Measurements from ENCODE around the gene LRRC25.

Gene LRRC25

DNA sequence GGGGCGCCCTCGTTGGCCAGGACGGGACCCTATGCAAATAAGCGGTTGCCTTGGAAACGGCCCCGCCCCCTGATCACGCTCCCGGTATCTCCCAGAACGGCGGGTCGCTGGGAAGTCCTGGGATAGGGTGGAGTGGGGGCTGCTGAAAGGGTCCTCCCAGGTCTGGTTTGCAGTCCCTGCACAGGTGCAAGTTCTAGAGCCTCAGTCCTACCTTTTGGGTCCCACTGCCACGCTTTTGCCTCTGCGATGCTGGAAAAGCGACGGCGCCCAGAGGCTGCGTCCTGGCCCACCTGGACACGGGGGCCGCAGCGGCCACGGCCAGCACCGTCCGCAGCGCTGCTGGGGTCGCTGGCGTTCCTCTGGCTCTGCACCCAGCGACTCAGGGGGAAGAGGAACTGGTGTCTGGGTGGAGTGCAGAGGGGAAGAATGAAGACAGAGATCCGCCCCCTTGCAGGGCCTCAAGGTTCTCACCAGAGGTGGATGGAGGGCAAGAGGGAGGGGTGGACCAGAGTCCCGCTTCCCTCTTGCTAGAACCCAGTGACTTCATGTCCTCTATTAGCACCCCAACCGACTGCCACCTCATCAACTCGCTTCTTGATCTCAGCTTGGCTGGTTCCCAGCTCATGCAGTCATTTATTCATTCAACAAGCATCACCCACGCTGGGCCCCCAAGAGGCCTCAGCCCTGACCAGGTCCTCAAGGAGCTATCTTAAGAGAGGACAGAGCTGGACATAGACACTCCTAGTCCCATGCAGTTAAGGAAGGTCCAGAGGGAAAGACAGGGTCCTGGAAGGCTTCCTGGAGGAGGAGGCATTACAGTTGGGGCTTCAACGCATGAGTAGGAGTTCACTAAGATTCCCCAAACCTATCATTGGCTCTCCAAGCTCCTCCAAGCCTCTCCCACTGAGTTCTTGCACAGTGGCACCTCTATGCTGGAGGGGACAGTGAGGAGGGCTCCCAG lies at the start of gene LRRC25:
Gene LRRC25, minus strand, starts transcription at position 381 of the 961 bp plus-strand sequence. CDS start 659 bp downstream, outside the sequence.
- no peak for DNase-seq

GRCh38 chr19:18446811-18447359 lies 49.5 kb upstream of the LRRC25 start:
- no peak for DNase-seq

DNA sequence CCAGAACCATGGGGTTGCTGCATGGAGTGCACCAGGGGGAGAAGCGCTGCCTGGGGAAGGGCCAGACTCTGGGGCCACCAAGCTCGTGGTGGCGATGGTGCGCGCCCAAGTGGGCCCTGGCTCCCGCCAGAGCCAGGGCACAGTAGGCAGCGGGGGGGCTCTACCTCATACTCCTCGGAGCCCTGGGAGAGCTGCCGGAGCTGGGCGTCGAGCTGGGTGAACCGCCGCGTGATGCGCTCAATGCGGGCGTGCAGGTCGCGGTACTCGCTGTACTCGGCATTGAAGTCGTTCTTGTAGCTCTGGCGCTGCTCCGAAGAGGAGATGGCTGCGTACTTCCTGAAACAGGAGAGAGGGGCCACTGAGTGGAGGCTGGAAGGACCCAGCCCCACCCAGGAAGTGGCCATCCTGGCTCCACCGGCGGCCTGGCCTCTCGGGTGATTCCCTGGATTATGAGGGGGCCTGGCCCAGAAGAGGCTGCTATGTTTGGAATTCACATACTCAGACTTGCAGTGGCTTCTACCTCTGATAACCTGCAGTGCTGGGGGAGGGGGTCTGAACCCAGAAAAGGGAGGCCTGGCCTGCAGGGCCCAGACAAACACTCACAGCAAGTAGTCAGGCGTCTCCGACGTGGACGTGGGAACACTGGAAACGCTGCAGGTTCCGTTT lies 48.9 kb upstream of the LRRC25 start:
- no peak for DNase-seq

GRCh38 chr19:18445262-18445948 lies 48.0 kb upstream of the LRRC25 start:
- DNase-seq, result no peak

GRCh38 chr19:18444513-18444912 lies 47.1 kb upstream of the LRRC25 start:
- DNase-seq, result no peak

GRCh38 chr19:18443831-18444230 lies 46.4 kb upstream of the LRRC25 start:
- DNase-seq, result no peak

GRCh38 chr19:18443406-18443805 lies 46.0 kb upstream of the LRRC25 start:
- DNase-seq, result no peak

GRCh38 chr19:18442941-18443340 lies 45.5 kb upstream of the LRRC25 start:
- no peak for DNase-seq

GRCh38 chr19:18441804-18442788 lies 44.7 kb upstream of the LRRC25 start:
- DNase-seq, result no peak

DNA sequence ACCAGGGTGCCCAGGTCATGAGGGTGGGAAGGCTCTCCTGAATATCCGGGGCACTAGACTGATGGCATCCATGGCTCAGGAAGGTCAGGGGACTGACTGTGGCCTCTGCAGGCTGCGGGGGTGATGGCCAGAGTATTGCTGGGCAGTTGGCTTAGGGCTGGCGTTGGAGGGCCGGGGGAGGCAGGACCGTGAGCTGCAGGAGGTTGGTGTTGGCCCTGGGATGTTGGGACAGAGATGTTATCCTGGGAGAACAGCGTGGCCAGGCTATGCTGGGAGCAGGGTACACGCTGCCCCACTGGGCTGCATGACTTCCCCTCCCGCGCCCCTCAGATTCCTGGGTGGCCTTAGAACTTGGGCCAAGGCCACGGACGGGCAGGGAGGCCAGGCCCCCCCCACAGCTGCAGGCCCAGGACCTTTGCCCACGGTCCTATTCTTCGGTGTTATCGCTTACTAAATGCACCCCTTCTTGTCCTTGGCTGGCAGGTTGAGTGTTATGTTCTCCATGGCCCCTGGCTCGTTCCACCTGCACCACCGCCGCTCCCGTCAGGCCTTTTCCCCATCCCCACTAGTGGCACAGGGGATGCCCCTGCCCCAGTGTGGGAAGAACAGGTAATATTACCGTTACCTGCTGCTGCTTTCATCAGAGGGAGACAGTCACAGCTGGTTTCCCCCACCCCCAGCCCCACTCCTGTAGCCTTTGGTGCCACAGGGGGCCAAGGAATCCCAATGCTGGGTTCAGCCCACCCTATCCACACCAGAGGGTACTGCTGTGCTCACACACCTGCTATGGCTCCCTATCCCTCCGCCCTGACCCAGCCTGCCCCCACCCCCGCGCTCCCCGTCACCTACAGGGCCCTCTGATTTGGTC lies 43.7 kb upstream of the LRRC25 start:
- DNase-seq, result no peak

DNA sequence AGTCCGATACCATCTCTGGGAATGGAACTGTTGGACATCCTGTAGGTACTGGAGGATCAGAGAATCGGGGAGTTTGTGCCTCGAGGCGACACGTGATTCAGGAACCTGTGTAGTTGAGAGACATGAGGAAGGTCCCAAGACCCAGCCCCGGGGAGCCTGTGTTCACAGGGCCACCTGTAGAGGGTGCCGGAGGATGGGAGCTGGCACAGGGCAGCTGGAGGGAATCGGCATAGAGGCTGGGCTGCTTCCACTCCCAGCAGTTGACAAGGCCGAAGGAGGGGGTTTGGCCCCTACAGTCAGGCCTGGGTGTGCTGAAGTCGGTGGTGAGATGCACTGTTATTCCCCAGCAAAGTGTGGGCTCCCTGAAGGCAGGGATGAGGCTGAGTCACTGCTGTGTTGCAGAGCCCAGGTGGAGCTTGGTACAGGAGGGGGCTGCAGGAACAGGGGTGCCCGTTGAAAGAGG lies 43.0 kb upstream of the LRRC25 start:
- no peak for DNase-seq

DNA sequence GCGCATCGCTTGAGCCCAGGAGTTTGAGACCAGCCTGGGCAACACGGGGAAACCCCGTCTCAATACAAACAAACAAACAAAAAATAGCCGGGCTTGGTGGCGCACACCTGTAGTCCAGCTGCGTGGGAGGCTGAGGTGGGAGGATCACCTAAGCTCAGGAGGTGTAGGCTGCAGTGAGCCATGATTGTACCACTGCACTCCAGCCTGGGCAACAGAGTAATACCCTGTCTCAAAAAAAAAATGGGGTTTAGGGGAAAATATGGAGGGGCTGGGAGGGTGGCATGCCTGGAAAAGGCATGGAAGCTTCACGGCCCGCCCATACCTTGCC lies 42.5 kb upstream of the LRRC25 start:
- no peak for DNase-seq

DNA sequence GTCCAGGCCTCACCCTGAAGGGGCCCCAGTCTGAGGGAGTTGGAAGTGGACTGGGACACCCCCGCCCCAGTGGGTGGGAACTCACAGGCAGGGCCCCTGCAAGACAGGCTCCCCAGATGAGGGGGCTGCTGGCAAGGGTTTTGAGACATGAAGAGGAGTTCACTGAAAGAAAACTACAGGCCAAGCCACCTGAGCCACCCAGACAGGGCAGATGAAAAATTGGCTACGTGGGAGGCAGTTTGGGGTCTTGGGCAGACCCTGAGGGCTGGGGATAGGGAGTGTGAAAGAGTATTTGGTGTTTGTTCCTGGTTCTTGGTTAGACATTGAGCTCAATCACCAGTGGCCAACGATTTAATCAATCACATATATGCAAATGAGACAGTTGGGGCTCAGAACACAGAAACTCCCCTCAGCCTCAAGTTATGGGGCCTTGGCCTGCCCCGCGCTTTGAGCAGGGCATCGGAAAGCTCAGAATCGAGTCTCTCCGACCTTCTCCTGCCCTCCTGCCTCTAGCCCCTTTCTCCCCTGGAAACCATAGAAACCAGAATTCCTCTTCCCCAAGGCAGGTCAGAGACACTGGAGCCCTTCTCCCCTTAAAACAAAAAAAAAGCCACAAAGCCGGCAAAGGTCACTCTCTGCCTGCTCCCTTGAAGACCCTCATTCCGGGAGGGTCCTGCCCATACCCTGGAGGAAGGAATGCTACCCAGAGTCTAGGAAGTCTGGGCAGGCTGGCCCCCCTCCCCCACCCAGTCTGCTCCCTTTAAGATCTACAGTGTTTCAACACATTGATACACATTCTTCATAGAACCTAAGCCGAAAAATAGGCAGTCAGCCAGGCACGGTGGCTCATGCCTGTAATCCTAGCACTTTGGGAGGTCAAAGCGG lies 41.8 kb upstream of the LRRC25 start:
- peak; percentile 82 for DNase-seq

GRCh38 chr19:18438331-18439024 lies 41.1 kb upstream of the LRRC25 start:
- no peak for DNase-seq

GRCh38 chr19:18437491-18438330 lies 40.3 kb upstream of the LRRC25 start, which contains the start of gene ISYNA1:
TSS of gene ISYNA1 (minus strand) at chr19:18438133. CDS start at chr19:18437979, 154 bp downstream.
- no peak for DNase-seq

GRCh38 chr19:18436671-18437490 lies 39.5 kb upstream of the LRRC25 start:
- peak; percentile 85 for DNase-seq
